H9 (cell line): ENCODE measurements around the gene RAD23B. TPM values are rescaled to one million over a fixed set of nuclear protein-coding genes. Genes with fewer than 3 reads are reported as not detected.

Experiments
- DNase-seq: peaks from one replicate; pipeline ENCODE4 v3.0.0-alpha.2; 2017
- H2AFZ ChIP-seq: one replicate; pipeline ENCODE4 v1.6.1; 2013; ENCODE audit warnings: mild to moderate bottlenecking, low read length, control low read depth, moderate library complexity
- H2AK5ac ChIP-seq: 2 replicates; pipeline ENCODE4 v1.6.1; 2013; ENCODE audit warnings: low read length, control low read depth, mixed read lengths; ENCODE audit not compliant: insufficient read length
- H2BK120ac ChIP-seq: one replicate; pipeline ENCODE4 v1.6.1; 2013; ENCODE audit warnings: low read depth, mild to moderate bottlenecking, low read length, control low read depth, inconsistent platforms; ENCODE audit not compliant: poor library complexity, severe bottlenecking
- H2BK12ac ChIP-seq: 2 replicates; pipeline ENCODE4 v1.6.1; 2013; ENCODE audit warnings: low read length, control low read depth, mixed read lengths, low read depth; ENCODE audit not compliant: insufficient read length
- H2BK15ac ChIP-seq: 2 replicates; pipeline ENCODE4 v1.6.1; 2013; ENCODE audit warnings: low read depth, low read length, control low read depth
- H2BK20ac ChIP-seq: one replicate; pipeline ENCODE4 v1.6.1; 2013; ENCODE audit warnings: low read depth, mild to moderate bottlenecking, low read length, control low read depth, inconsistent platforms; ENCODE audit not compliant: poor library complexity, severe bottlenecking
- H2BK5ac ChIP-seq: 2 replicates; pipeline ENCODE4 v1.6.1; 2013; ENCODE audit warnings: low read length, control low read depth, mixed read lengths; ENCODE audit not compliant: insufficient read length
- H3K14ac ChIP-seq: 2 replicates; pipeline ENCODE4 v1.6.1; 2013; ENCODE audit warnings: low read length, control low read depth; ENCODE audit not compliant: insufficient read depth
- H3K18ac ChIP-seq: 2 replicates; pipeline ENCODE4 v1.6.1; 2013; ENCODE audit warnings: low read depth, mild to moderate bottlenecking, mixed read lengths, low read length, control low read depth; ENCODE audit not compliant: insufficient read length
- H3K23ac ChIP-seq: 2 replicates; pipeline ENCODE4 v1.6.1; 2013; ENCODE audit warnings: low read length, control low read depth, mixed read lengths, low read depth; ENCODE audit not compliant: insufficient read length
- H3K23me2 ChIP-seq: 2 replicates; pipeline ENCODE4 v1.6.1; 2013; ENCODE audit warnings: low read depth, mild to moderate bottlenecking, mixed read lengths, low read length, control low read depth; ENCODE audit not compliant: insufficient read length, poor library complexity, severe bottlenecking
- H3K27ac ChIP-seq: 2 replicates; pipeline ENCODE4 v1.5.1; 2013; ENCODE audit warnings: low read length, control low read depth, mixed read lengths, low read depth; ENCODE audit not compliant: insufficient read length
- H3K27me3 ChIP-seq: 2 replicates; pipeline ENCODE4 v1.6.1; 2013; ENCODE audit warnings: low read length, control low read depth, inconsistent platforms; ENCODE audit not compliant: insufficient read depth
- H3K4ac ChIP-seq: 2 replicates; pipeline ENCODE4 v1.6.1; 2013; ENCODE audit warnings: low read depth, mild to moderate bottlenecking, control low read depth, inconsistent platforms, low read length, moderate library complexity
- H3K4me1 ChIP-seq: 2 replicates; pipeline ENCODE4 v1.6.1; 2013; ENCODE audit warnings: low read length, control low read depth, inconsistent platforms; ENCODE audit not compliant: insufficient read depth
- H3K4me2 ChIP-seq: 2 replicates; pipeline ENCODE4 v1.6.1; 2013; ENCODE audit warnings: low read length, control low read depth, mixed read lengths; ENCODE audit not compliant: insufficient read length, insufficient read depth
- H3K56ac ChIP-seq: 2 replicates; pipeline ENCODE4 v1.6.1; 2013; ENCODE audit warnings: low read depth, mild to moderate bottlenecking, mixed read lengths, low read length, control low read depth; ENCODE audit not compliant: insufficient read length
- H3K79me1 ChIP-seq: 2 replicates; pipeline ENCODE4 v1.6.1; 2013; ENCODE audit warnings: low read depth, mild to moderate bottlenecking, moderate library complexity, low read length, control low read depth, inconsistent platforms; ENCODE audit not compliant: insufficient read depth, poor library complexity, severe bottlenecking
- H3K79me2 ChIP-seq: 2 replicates; pipeline ENCODE4 v1.6.1; 2013; ENCODE audit warnings: low read length, control low read depth, inconsistent platforms; ENCODE audit not compliant: insufficient read depth
- H3K9ac ChIP-seq: 2 replicates; pipeline ENCODE4 v1.6.1; 2013; ENCODE audit warnings: low read length, control low read depth, mixed read lengths; ENCODE audit not compliant: insufficient read length; ENCODE audit errors: extremely low read depth
- H3K9me3 ChIP-seq: one replicate; pipeline ENCODE4 v1.6.1; 2013; ENCODE audit warnings: low read depth, low read length, inconsistent platforms; ENCODE audit not compliant: control insufficient read depth
- H3T11ph ChIP-seq: one replicate; pipeline ENCODE4 v1.6.1; 2013; ENCODE audit warnings: mild to moderate bottlenecking, low read length, control low read depth, inconsistent platforms
- H4K20me1 ChIP-seq: one replicate; pipeline ENCODE4 v1.6.1; 2013; ENCODE audit not compliant: control insufficient read depth, insufficient read length, insufficient read depth
- H4K5ac ChIP-seq: 2 replicates; pipeline ENCODE4 v1.6.1; 2013; ENCODE audit warnings: low read depth, mild to moderate bottlenecking, mixed read lengths, low read length, control low read depth; ENCODE audit not compliant: insufficient read length
- H4K8ac ChIP-seq: replicated peaks from 2 replicates; pipeline ENCODE4 v1.6.1; 2013; ENCODE audit warnings: low read length, control low read depth, mixed read lengths, low read depth; ENCODE audit not compliant: insufficient read length
- H4K91ac ChIP-seq: 2 replicates; pipeline ENCODE4 v1.6.1; 2013; ENCODE audit warnings: low read depth, mild to moderate bottlenecking, moderate library complexity, mixed read lengths, low read length, control low read depth; ENCODE audit not compliant: insufficient read length
- H3K27ac Mint-ChIP-seq, 3 experiments: 2 replicates in 2 of 3; 3 replicates in 1 of 3; pipeline ENCODE4 v1.8.0; 2020 to 2021; ENCODE audit warnings: mixed read lengths in 3 of 3, mild to moderate bottlenecking in 1 of 3, moderate library complexity in 1 of 3
- H3K27me3 Mint-ChIP-seq: 2 replicates; pipeline ENCODE4 v1.8.0; 2021; ENCODE audit warnings: low read depth, mild to moderate bottlenecking, moderate library complexity, mixed read lengths
- H3K36me3 Mint-ChIP-seq, 3 experiments: 2 replicates in 2 of 3; 3 replicates in 1 of 3; pipeline ENCODE4 v1.8.0; 2020 to 2021; ENCODE audit warnings: low read depth in 3 of 3, mixed read lengths in 3 of 3; ENCODE audit not compliant: insufficient read depth in 1 of 3
- H3K4me1 Mint-ChIP-seq, 2 experiments: 2 replicates each; pipeline ENCODE4 v1.8.0; 2020; ENCODE audit warnings: mixed read lengths in 2 of 2
- H3K4me3 Mint-ChIP-seq, 2 experiments: 2 replicates in 1 of 2; 3 replicates in 1 of 2; pipeline ENCODE4 v1.8.0; 2020 to 2021; ENCODE audit warnings: mild to moderate bottlenecking in 2 of 2, mixed read lengths in 2 of 2, moderate library complexity in 1 of 2
- H3K9me3 Mint-ChIP-seq, 2 experiments: 2 replicates in 1 of 2; 3 replicates in 1 of 2; pipeline ENCODE4 v1.8.0; 2020; ENCODE audit warnings: mild to moderate bottlenecking in 2 of 2, mixed read lengths in 2 of 2, moderate library complexity in 1 of 2
- WGBS: extraction: QIAGEN DNeasy Blood & Tissue Kit; methylation state at CpG from one replicate; pipeline ENCODE4 v1.1.7; 2013; ENCODE audit warnings: missing lambda C conversion rate, low lambda C conversion rate, mixed read lengths; ENCODE audit not compliant: insufficient read length; ENCODE audit errors: extremely low coverage; 5-methylcytosine and 5-hydroxymethylcytosine counted together
- total RNA-seq: library from RNA; stranded (reverse); gene quantifications from 2 replicates; pipeline ENCODE4 v1.2.1, GENCODE V29; 2021
- TF ChIP-seq, protein P1 (sequence below): fragments of 200-600 bp; sonication (generic); conservative IDR thresholded peaks from 3 replicates; pipeline ENCODE4 v1.8.0; 2021; ENCODE audit warnings: antibody characterized with exemption, mild to moderate bottlenecking

RAD23B gene
- total RNA-seq, 1 experiment from 2014 or later: 154 TPM

DNA sequence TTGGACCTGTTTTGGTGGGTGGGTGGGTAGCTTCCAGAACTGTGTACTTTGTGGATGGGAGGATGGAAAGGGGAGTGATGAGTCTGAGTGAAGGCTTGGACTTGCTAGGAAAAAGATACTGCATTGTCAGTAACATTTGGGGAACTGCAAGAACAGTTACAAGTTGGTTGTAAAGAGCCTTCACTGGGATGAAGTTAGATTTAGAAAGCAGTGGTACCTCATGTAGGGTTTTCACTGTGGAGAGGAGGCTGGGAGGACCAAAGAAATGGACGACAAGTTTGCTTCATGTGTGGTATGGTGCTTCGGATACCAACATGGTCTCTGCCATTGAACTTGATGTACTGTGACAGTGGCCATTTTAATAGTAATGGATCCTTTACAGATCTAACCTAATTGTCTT, 50.3 kb downstream of the RAD23B start:
- Histone ChIP-seq H3K9me3 (no peaks in the 10 kb centered on the region), H2BK15ac (no peak overlapping the region), H2AFZ (no peak overlapping the region), H3K27ac (no peak overlapping the region), H4K20me1 (no peaks in the 10 kb centered on the region), H2BK12ac (no peak overlapping the region), H3K9ac (no peak overlapping the region), H3K27me3 (no peaks in the 10 kb centered on the region), H2BK120ac (no peak overlapping the region), H3K23me2 (no peaks in the 10 kb centered on the region), H3K79me2 (no peaks in the 10 kb centered on the region), H3K18ac (no peak overlapping the region), H2BK5ac (no peak overlapping the region), H2BK20ac (no peak overlapping the region), H3K4ac (no peak overlapping the region), H4K8ac (no peak overlapping the region), H4K5ac (no peak overlapping the region), H2AK5ac (no peak overlapping the region), H3K23ac (no peak overlapping the region), H3K14ac (no peak overlapping the region), H3K4me2 (no peak overlapping the region), H3K4me1 (no peaks in the 10 kb centered on the region), H3K79me1 (no peaks in the 10 kb centered on the region), H3K56ac (no peak overlapping the region), H3T11ph (no peak overlapping the region), H4K91ac (no peak overlapping the region)
- no peaks in the 10 kb centered on the region for H3K27me3 Mint-ChIP-seq
- H3K4me3 Mint-ChIP-seq: no peak overlapping the region
- H3K9me3 Mint-ChIP-seq: no peaks in the 10 kb centered on the region
- 0 out of 4 replicates have a peak, but pooled peaks cover 0 to 2% of the 10 kb centered on the region in 2 experiments for H3K4me1 Mint-ChIP-seq
- WGBS: no CpG with 5 or more reads among the region's 2 CpGs
- H3K36me3 Mint-ChIP-seq: peaks cover 28 to 79% (median 58%) of the 10 kb centered on the region in 3 experiments
- H3K27ac Mint-ChIP-seq: no peak overlapping the region; a peak in 2 of 7 replicates
- no peak for DNase-seq
- TF ChIP-seq, protein P1, sequence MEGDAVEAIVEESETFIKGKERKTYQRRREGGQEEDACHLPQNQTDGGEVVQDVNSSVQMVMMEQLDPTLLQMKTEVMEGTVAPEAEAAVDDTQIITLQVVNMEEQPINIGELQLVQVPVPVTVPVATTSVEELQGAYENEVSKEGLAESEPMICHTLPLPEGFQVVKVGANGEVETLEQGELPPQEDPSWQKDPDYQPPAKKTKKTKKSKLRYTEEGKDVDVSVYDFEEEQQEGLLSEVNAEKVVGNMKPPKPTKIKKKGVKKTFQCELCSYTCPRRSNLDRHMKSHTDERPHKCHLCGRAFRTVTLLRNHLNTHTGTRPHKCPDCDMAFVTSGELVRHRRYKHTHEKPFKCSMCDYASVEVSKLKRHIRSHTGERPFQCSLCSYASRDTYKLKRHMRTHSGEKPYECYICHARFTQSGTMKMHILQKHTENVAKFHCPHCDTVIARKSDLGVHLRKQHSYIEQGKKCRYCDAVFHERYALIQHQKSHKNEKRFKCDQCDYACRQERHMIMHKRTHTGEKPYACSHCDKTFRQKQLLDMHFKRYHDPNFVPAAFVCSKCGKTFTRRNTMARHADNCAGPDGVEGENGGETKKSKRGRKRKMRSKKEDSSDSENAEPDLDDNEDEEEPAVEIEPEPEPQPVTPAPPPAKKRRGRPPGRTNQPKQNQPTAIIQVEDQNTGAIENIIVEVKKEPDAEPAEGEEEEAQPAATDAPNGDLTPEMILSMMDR: no peak
